Hepatocyte (in vitro differentiated cells): ENCODE data around the gene ARIH1. TPM values are rescaled to one million over a fixed set of nuclear protein-coding genes. Genes with fewer than 3 reads are reported as not detected.

ENCODE experiments used
- DNase-seq: peaks from one replicate; pipeline ENCODE4 v3.0.0-alpha.2; 2016; ENCODE audit warnings: low spot score
- H2AFZ ChIP-seq: fragments of 200-600 bp; sonication (generic); 2 replicates; pipeline ENCODE4 v1.6.0; 2016; ENCODE audit warnings: antibody characterized with exemption, mild to moderate bottlenecking
- H3K27ac ChIP-seq: fragments of 200-600 bp; sonication (generic); 2 replicates; pipeline ENCODE4 v1.5.1; 2016; ENCODE audit warnings: mild to moderate bottlenecking
- H3K27me3 ChIP-seq: fragments of 200-600 bp; sonication (generic); 2 replicates; pipeline ENCODE4 v1.6.1; 2016
- H3K36me3 ChIP-seq: fragments of 200-600 bp; sonication (generic); replicated peaks from 2 replicates; pipeline ENCODE4 v1.5.1; 2016; ENCODE audit warnings: low read depth; ENCODE audit not compliant: insufficient read depth
- H3K4me1 ChIP-seq: fragments of 200-600 bp; sonication (generic); 2 replicates; pipeline ENCODE4 v1.5.1; 2016; ENCODE audit warnings: mild to moderate bottlenecking, moderate library complexity; ENCODE audit not compliant: insufficient read depth
- H3K4me2 ChIP-seq: fragments of 200-600 bp; sonication (generic); 2 replicates; pipeline ENCODE4 v1.6.0; 2016
- H3K4me3 ChIP-seq: fragments of 200-600 bp; sonication (generic); 2 replicates; pipeline ENCODE4 v1.5.1; 2016; ENCODE audit warnings: mild to moderate bottlenecking
- H3K79me2 ChIP-seq: fragments of 200-600 bp; sonication (generic); 2 replicates; pipeline ENCODE4 v1.6.0; 2017; ENCODE audit warnings: mild to moderate bottlenecking
- H3K9me2 ChIP-seq: fragments of 200-600 bp; sonication (generic); replicated peaks from 2 replicates; pipeline ENCODE4 v1.6.0; 2017; ENCODE audit warnings: mild to moderate bottlenecking; ENCODE audit not compliant: insufficient read depth
- H3K9me3 ChIP-seq: fragments of 200-600 bp; sonication (generic); 2 replicates; pipeline ENCODE4 v1.5.1; 2016; ENCODE audit warnings: low read depth, mild to moderate bottlenecking
- H4K20me1 ChIP-seq: fragments of 200-600 bp; sonication (generic); 2 replicates; pipeline ENCODE4 v1.6.0; 2016; ENCODE audit warnings: mild to moderate bottlenecking; ENCODE audit not compliant: insufficient read depth, poor library complexity, severe bottlenecking
- CTCF ChIP-seq: fragments of 200-600 bp; sonication (generic); IDR thresholded peaks from 2 replicates; pipeline ENCODE4 v1.5.1; 2016; ENCODE audit warnings: antibody characterized with exemption, mild to moderate bottlenecking; ENCODE audit not compliant: poor library complexity
- EZH2 ChIP-seq: fragments of 200-600 bp; sonication (generic); IDR thresholded peaks from 2 replicates; pipeline ENCODE4 v1.6.1; 2016; ENCODE audit warnings: antibody characterized with exemption, mild to moderate bottlenecking, borderline replicate concordance
- EZH2phosphoT487 ChIP-seq: fragments of 200-600 bp; sonication (generic); IDR thresholded peaks from one replicate; pipeline ENCODE4 v1.6.1; 2018; ENCODE audit warnings: antibody characterized with exemption, mild to moderate bottlenecking, low read depth, moderate library complexity; ENCODE audit not compliant: unreplicated experiment, severe bottlenecking
- WGBS: methylation state at CpG from one replicate; pipeline ENCODE4 v1.1.6; 2016; ENCODE audit warnings: low lambda C conversion rate; ENCODE audit errors: missing lambda C conversion rate; 5-methylcytosine and 5-hydroxymethylcytosine counted together
- polyA plus RNA-seq: library from polyadenylated mRNA; unstranded; fragments of >200 nt; fragmentation: Nextera tagmentation; extraction: Ambion mirVana; gene quantifications from 2 replicates; pipeline ENCODE4 v1.2.1, GENCODE V29; 2016
- total RNA-seq: library from RNA; depleted of rRNA; stranded (reverse); fragments of >200 nt; gene quantifications from 2 replicates; pipeline ENCODE4 v1.2.3, GENCODE V29; 2014

Gene ARIH1
- total and polyA plus RNA-seq, 2 experiments from 2014 or later: 61.6 to 76.3 TPM

DNA sequence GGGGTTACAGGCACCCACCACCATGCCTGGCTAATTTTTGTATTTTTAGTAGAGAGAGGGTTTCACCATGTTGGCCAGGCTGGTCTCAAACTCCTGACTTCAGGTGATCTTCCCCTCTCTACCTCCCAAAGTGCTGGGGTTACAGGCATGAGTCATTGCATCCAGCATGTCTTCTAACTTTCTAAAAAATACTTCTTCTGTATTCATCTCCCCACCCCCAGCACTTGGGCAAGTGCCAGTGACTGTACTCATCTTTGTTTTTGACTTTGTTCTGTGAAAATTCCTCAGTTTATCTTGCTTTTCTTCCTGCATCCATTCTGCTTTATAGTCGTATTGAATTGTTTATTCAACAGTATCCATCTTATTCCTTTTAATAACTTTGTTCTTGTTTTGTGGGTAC, 47.6 kb downstream of the ARIH1 start:
- no peak overlapping the region for H3K4me3 ChIP-seq
- no peak overlapping the region for H2AFZ ChIP-seq
- WGBS: 88% methylated on average over 1 of the region's 1 CpG
- H3K27me3 ChIP-seq: no peaks in the 10 kb centered on the region
- H3K79me2 ChIP-seq: peaks cover 93% of the 10 kb centered on the region
- H3K9me2 ChIP-seq: no peaks in the 10 kb centered on the region
- DNase-seq: no peak
- H3K4me2 ChIP-seq: no peak overlapping the region
- no peaks in the 10 kb centered on the region for H3K36me3 ChIP-seq
- H3K9me3 ChIP-seq: no peaks in the 10 kb centered on the region
- no peak overlapping the region for H3K27ac ChIP-seq
- peaks cover 51% of the 10 kb centered on the region for H4K20me1 ChIP-seq
- TF ChIP-seq CTCF (no peak), EZH2phosphoT487 (no peak), EZH2 (no peak)
- H3K4me1 ChIP-seq: no peaks in the 10 kb centered on the region

DNA sequence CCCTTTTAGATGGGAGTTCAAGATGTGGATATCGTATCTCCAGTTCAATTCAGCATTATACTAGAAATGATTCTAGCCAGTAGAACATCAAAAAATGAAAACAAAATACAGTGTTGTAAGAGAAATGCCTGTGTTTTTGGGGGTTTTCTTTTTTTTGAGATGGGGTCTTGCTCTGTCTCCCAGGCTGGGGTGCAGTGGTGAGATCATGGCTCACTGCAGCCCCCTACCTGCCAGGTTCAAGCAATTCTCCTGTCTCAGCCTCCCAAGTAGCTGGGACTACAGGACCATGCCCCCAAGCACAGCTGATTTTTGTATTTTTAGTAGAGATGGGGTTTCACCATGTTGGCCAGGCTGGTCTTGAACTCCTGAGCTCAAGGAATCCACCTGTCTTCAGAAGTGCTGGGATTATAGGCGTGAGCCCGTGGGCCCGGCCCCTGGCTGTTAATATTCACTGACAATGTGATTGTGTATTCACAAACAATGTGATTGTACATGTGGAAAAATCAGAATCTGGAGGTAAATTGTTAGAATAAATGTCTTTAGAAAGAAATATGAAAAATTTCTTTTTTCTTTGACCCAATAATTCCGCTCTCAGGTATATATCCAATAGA, 59.0 kb downstream of the ARIH1 start:
- no peaks in the 10 kb centered on the region for H3K27me3 ChIP-seq
- no peak for DNase-seq
- H3K4me2 ChIP-seq: no peak overlapping the region
- H3K27ac ChIP-seq: no peak overlapping the region
- peaks cover 96% of the 10 kb centered on the region for H3K79me2 ChIP-seq
- H3K4me1 ChIP-seq: no peaks in the 10 kb centered on the region
- TF ChIP-seq EZH2phosphoT487: no peak
- TF ChIP-seq EZH2: no peak
- peak; percentile 15 for TF ChIP-seq CTCF
- no peaks in the 10 kb centered on the region for H3K9me2 ChIP-seq
- no peaks in the 10 kb centered on the region for H3K36me3 ChIP-seq
- H3K9me3 ChIP-seq: no peaks in the 10 kb centered on the region
- peaks cover 59% of the 10 kb centered on the region for H4K20me1 ChIP-seq
- no peak overlapping the region for H2AFZ ChIP-seq
- WGBS: 96% methylated on average over 5 of the region's 5 CpGs
- no peak overlapping the region for H3K4me3 ChIP-seq

- Histone ChIP-seq H3K79me2 (peaks cover 96% of the 10 kb centered on the region), H3K4me2 (no peak overlapping the region)
- no peak for DNase-seq
Measured at GRCh38 chr15:72534523-72534922, 60.4 kb downstream of the ARIH1 start.

More at GRCh38 chr15:72534523-72534922, 60.4 kb downstream of the ARIH1 start:
- Histone ChIP-seq H3K4me1 (no peaks in the 10 kb centered on the region), H3K9me2 (no peaks in the 10 kb centered on the region), H4K20me1 (peaks cover 50% of the 10 kb centered on the region), H3K9me3 (no peaks in the 10 kb centered on the region), H3K36me3 (no peaks in the 10 kb centered on the region), H3K27me3 (no peaks in the 10 kb centered on the region), H2AFZ (no peak overlapping the region), H3K27ac (no peak overlapping the region), H3K4me3 (no peak overlapping the region)
- 89% methylated on average over 3 of the region's 3 CpGs for WGBS
- no peak for TF ChIP-seq EZH2
- no peak for TF ChIP-seq EZH2phosphoT487
- no peak for TF ChIP-seq CTCF
